Naive thymus-derived CD8-positive, alpha-beta T cell (primary cell): ENCODE results near the gene CCDC30. TPM values are rescaled to one million over a fixed set of nuclear protein-coding genes. Genes with fewer than 3 reads are reported as not detected.
"Not testable (repeated sequence)": the region's sequence is repeated elsewhere in the genome, so short reads cannot be mapped to it uniquely, and the experiment has no call there.

Source experiments
- ATAC-seq, 2 donors: fragments of 150-1000 bp; cut with Tn5 transposase in 1 of 2; sonication (Bioruptor Pico), chemical (Tn5 transposase) in 1 of 2; 1 replicate in 1 of 2; 2 replicates in 1 of 2; pipeline ENCODE4 v1.10.0; 2021; ENCODE audit warnings: mild to moderate bottlenecking in 2 of 2, moderate library complexity in 2 of 2
- POLR2A ChIA-PET: fragments of 350-600 bp; sonication (Branson Sonifier 250); formaldehyde crosslinking; loops from one replicate; lab custom pipeline; 2021; ENCODE audit warnings: antibody characterized with exemption; lab: Charles Lee
- DNase-seq, 10 donors: peaks; one replicate each; pipeline versions ENCODE4 v3.0.0 to v3.0.0-alpha.2; 2020 to 2022
- H3K27ac Mint-ChIP-seq, 10 donors: one replicate each; pipeline ENCODE4 v1.8.0; 2020 to 2022; ENCODE audit warnings: mild to moderate bottlenecking in 10 of 10, mixed read lengths in 10 of 10, moderate library complexity in 4 of 10, inconsistent platforms in 1 of 10
- H3K27me3 Mint-ChIP-seq, 5 donors: one replicate each; pipeline ENCODE4 v1.8.0; 2021 to 2022; ENCODE audit warnings: mixed read lengths in 5 of 5
- H3K36me3 Mint-ChIP-seq, 3 donors: one replicate each; pipeline ENCODE4 v1.8.0; 2020 to 2022; ENCODE audit warnings: mixed read lengths in 3 of 3, mild to moderate bottlenecking in 2 of 3, inconsistent platforms in 1 of 3
- H3K4me1 Mint-ChIP-seq, 4 donors: one replicate each; pipeline ENCODE4 v1.8.0; 2021 to 2022; ENCODE audit warnings: mixed read lengths in 4 of 4
- H3K4me3 Mint-ChIP-seq, 10 donors: one replicate each; pipeline ENCODE4 v1.8.0; 2020 to 2022; ENCODE audit warnings: mild to moderate bottlenecking in 10 of 10, mixed read lengths in 10 of 10, moderate library complexity in 6 of 10, inconsistent platforms in 1 of 10
- H3K9me3 Mint-ChIP-seq, 9 donors: one replicate each; pipeline ENCODE4 v1.8.0; 2020 to 2022; ENCODE audit warnings: mixed read lengths in 9 of 9, mild to moderate bottlenecking in 3 of 9, inconsistent platforms in 1 of 9, moderate library complexity in 1 of 9
- polyA plus RNA-seq, 3 donors: library from polyadenylated mRNA; unstranded; fragments of 300-500 nt; fragmentation: Illumina TruSeq; gene quantifications; one replicate each; pipeline ENCODE4 v1.2.3, GENCODE V29; 2021
- total RNA-seq, 8 experiments: library from RNA in 2 of 8; stranded (reverse) in 2 of 8; gene quantifications; one replicate each; pipeline ENCODE4 v1.2.3 and lab custom pipeline; 2021 to 2026

The CCDC30 gene
- total and polyA plus RNA-seq, 5 experiments from 2014 or later = 0.55 to 5.5 (median 0.84) TPM

DNA sequence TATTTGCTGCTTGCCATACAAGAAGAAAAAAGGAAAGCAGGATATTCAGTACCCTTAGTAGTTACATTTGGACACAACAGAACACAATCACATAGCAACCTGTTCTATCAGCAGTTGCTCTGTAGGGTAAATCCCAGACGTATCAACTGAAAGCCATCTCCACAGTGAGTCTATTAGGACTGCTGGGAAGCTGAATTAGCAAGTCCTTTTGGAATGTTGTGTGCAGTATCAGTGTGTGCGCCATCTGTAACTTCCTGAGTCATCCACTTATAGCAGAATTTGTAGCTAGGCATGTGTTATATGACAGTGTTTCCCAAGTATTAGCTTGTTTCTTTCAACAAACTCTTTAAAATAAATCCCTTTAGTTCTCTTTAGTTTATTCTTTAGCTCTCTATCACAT is 21.3 kb downstream of the CCDC30 start:
- ATAC-seq = no peak
- POLR2A ChIA-PET = no interaction called here
- DNase-seq = no peak
- no peaks in the 10 kb centered on the region for H3K27me3 Mint-ChIP-seq
- peaks cover 0 to 27% (median 13%) of the 10 kb centered on the region in 3 donors for H3K36me3 Mint-ChIP-seq
- no peaks in the 10 kb centered on the region for H3K4me1 Mint-ChIP-seq
- no peak overlapping the region for H3K27ac Mint-ChIP-seq
- H3K9me3 Mint-ChIP-seq = no peaks in the 10 kb centered on the region
- H3K4me3 Mint-ChIP-seq = no peak overlapping the region

DNA sequence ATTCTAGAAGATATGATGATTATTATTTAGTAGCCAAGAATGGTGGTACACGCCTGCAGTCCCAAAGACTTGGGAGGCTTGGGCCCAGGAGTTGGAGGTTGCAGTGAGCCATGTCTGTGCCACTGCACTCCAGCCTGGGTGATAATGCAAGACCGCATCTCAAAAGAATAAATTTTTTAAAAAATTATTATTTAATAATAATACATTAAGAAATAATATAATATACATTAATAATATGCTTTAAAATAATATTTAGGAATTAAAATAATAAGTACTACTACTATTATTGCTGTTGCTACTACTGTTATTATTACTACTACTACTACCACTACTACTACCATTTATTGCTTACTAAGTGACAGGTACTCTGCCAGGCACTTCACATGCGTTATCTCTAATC is 27.2 kb downstream of the CCDC30 start:
- no peak for DNase-seq
- H3K9me3 Mint-ChIP-seq = peaks cover 0 to 7% (median 2%) of the 10 kb centered on the region in 9 donors
- no peaks in the 10 kb centered on the region for H3K27me3 Mint-ChIP-seq
- POLR2A ChIA-PET = no interaction called here
- H3K4me1 Mint-ChIP-seq = no peaks in the 10 kb centered on the region
- peaks cover 11 to 26% (median 21%) of the 10 kb centered on the region in 3 donors for H3K36me3 Mint-ChIP-seq
- no peak overlapping the region for H3K4me3 Mint-ChIP-seq
- no peak for ATAC-seq
- H3K27ac Mint-ChIP-seq = no peak overlapping the region

DNA sequence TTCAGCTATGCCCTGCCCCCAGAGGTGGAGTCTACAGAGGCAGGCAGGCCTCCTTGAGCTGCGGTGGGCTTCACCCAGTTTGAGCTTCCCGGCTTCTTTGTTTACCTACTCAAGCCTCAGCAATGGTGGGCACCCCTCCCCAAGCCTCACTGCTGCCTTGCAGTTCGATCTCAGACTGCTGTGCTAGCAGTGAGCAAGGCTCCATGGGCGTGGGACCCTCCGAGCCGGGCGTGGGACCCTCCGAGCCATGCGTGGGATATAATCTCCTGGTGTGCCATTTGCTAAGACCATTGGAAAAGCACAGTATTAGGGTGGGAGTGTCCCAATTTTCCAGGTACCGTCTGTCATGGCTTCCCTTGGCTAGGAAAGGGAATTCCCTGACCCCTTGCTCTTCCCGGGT is 38.9 kb downstream of the CCDC30 start:
- H3K27ac Mint-ChIP-seq, H3K27me3 Mint-ChIP-seq, ATAC-seq, H3K4me1 Mint-ChIP-seq, DNase-seq, POLR2A ChIA-PET, H3K4me3 Mint-ChIP-seq: not testable (repeated sequence)
- Mint-ChIP-seq H3K9me3 (peaks cover 0 to 43% (median 13%) of the 10 kb centered on the region in 9 donors), H3K36me3 (peaks cover 11 to 72% (median 43%) of the 10 kb centered on the region in 3 donors)

DNA sequence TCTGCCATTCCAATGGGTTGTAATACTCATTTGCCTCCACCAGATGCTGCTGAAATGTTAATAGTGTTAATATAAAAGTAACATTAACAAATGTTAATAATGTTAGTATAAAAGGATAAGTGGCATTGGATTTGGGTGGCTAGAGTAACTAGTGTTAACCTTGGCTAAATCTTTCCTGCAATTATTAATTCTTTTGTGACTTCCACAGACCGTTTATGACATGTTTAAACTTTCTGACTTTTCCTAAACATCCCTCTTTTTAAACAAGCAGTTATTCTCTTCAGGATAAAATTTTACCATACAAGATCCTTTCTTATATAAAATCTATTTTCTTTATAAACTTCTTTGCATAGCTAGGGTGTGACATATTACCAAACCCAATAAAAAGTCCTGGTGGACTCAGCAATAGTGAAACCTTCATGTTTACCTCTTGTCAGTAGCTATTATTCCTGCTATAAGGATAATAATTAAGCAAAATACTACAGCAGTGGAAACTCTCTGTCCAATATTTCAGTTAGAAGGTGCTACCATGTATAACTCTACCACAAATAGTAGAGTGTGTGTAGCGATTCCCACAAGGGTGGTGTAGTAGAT is 41.5 kb downstream of the CCDC30 start:
- Mint-ChIP-seq H3K4me3 (no peak overlapping the region), H3K36me3 (peaks cover 18 to 84% (median 47%) of the 10 kb centered on the region in 3 donors), H3K4me1 (no peaks in the 10 kb centered on the region), H3K27ac (no peak overlapping the region), H3K9me3 (peaks cover 0 to 65% (median 13%) of the 10 kb centered on the region in 9 donors), H3K27me3 (no peaks in the 10 kb centered on the region)
- POLR2A ChIA-PET = no interaction called here
- DNase-seq = no peak
- ATAC-seq = no peak

DNA sequence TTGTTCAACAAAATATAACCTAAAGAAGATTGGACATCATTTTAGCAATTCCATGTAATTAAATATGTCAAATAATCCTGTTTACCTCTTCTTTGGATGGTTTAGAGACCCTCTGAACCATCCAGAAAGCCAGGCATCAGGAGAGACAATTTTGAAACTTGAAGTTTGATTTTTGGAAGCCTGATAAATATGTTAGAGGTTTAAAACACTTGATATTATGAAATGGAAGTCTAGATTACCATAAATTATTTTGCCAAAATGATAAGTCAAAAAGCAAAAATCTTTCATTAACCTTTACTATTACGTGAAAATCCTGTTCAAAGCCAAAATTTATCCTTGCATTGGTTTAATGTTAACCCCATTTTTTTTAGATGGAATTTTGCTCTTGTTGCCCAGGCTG is 43.5 kb downstream of the CCDC30 start:
- H3K27me3 Mint-ChIP-seq = no peaks in the 10 kb centered on the region
- peaks cover 30 to 88% (median 47%) of the 10 kb centered on the region in 3 donors for H3K36me3 Mint-ChIP-seq
- no peak for ATAC-seq
- no peaks in the 10 kb centered on the region for H3K4me1 Mint-ChIP-seq
- no peak overlapping the region for H3K4me3 Mint-ChIP-seq
- no peak for DNase-seq
- POLR2A ChIA-PET = no interaction called here
- H3K9me3 Mint-ChIP-seq = peaks cover 0 to 84% (median 23%) of the 10 kb centered on the region in 9 donors
- no peak overlapping the region for H3K27ac Mint-ChIP-seq

DNA sequence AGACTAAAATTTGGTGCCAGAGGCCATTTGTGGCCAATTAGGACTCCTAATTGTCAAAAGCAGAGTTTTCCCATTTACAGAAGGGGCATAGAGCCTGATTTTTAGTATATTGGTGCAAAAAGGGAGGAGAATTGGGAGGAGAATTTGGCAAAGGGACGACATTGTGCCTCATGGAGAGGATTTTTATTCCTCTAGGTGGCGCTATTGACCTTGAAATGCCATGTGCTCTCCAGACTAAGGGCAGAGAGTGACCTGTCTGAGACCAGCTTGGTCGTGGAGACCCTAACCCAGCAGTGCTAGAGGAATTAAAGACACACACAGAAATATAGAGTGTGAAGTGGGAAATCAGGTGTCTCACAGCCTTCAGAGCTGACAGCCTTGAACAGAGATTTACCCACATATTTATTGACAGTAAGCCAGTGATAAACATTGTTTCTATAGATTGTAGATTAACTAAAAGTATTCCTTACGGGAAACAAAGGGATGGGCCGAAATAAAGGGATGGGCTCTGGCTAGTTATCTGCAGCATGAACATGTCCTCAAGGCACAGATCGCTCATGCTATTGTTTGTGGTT is 48.6 kb downstream of the CCDC30 start:
- ATAC-seq, POLR2A ChIA-PET: not testable (repeated sequence)

GRCh38 chr1:42518908-42519307 is 55.8 kb downstream of the CCDC30 start:
- DNase-seq (no peak), ATAC-seq (no peak)
- POLR2A ChIA-PET = no interaction called here
- H3K27ac Mint-ChIP-seq = no peak overlapping the region
- H3K27me3 Mint-ChIP-seq = no peaks in the 10 kb centered on the region
- H3K9me3 Mint-ChIP-seq = peaks cover 26 to 89% (median 55%) of the 10 kb centered on the region in 9 donors
- H3K4me1 Mint-ChIP-seq = no peaks in the 10 kb centered on the region
- peaks cover 21 to 73% (median 46%) of the 10 kb centered on the region in 3 donors for H3K36me3 Mint-ChIP-seq
- no peak overlapping the region for H3K4me3 Mint-ChIP-seq

More for the DNA sequence above, 48.6 kb downstream of the CCDC30 start:
- H3K4me1 Mint-ChIP-seq, H3K27ac Mint-ChIP-seq, DNase-seq, H3K27me3 Mint-ChIP-seq, H3K4me3 Mint-ChIP-seq: not testable (repeated sequence)
- Mint-ChIP-seq H3K36me3 (peaks cover 34 to 90% (median 53%) of the 10 kb centered on the region in 3 donors), H3K9me3 (peaks cover 12 to 91% (median 38%) of the 10 kb centered on the region in 9 donors)

DNA sequence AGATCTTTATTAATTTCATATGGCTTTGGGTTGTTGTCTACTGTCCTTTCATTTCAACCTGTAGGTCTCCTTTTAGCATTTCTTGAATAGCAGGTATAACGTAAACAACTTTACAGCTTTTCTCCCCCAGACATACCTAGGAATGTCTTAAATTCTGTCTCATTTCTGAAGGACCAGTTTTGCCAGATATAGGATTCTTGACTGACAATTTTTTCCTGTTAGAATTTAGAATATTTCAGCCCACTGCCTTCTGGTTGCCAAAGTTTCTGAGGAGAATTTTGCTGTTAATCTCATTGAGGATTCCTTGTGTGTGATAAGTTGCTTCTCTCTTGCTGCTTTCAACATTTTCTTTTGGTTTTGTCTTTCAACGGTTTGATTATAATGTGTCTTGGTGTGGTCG is 60.1 kb downstream of the CCDC30 start:
- no peak for DNase-seq
- Mint-ChIP-seq H3K27ac (no peak overlapping the region), H3K4me1 (peaks cover 0 to under 1% (median 0%) of the 10 kb centered on the region in 4 donors), H3K9me3 (peaks cover 13 to 62% (median 35%) of the 10 kb centered on the region in 9 donors), H3K27me3 (no peaks in the 10 kb centered on the region), H3K4me3 (no peak overlapping the region), H3K36me3 (peaks cover 20 to 51% (median 40%) of the 10 kb centered on the region in 3 donors)
- no peak for ATAC-seq
- POLR2A ChIA-PET = no interaction called here

GRCh38 chr1:42524330-42524729 is 61.2 kb downstream of the CCDC30 start:
- H3K4me3 Mint-ChIP-seq = no peak overlapping the region
- H3K27ac Mint-ChIP-seq = no peak overlapping the region
- no peak for ATAC-seq
- peaks cover 0 to 2% (median 2%) of the 10 kb centered on the region in 4 donors for H3K4me1 Mint-ChIP-seq
- H3K36me3 Mint-ChIP-seq = peaks cover 20 to 39% (median 37%) of the 10 kb centered on the region in 3 donors
- H3K27me3 Mint-ChIP-seq = no peaks in the 10 kb centered on the region
- peaks cover 11 to 51% (median 26%) of the 10 kb centered on the region in 9 donors for H3K9me3 Mint-ChIP-seq
- DNase-seq = no peak
- POLR2A ChIA-PET = interaction anchor here (0.7 kb wide), 1 partner anchor 31 kb away, joined by 3 read pairs; no protein-coding TSS in a partner anchor

DNA sequence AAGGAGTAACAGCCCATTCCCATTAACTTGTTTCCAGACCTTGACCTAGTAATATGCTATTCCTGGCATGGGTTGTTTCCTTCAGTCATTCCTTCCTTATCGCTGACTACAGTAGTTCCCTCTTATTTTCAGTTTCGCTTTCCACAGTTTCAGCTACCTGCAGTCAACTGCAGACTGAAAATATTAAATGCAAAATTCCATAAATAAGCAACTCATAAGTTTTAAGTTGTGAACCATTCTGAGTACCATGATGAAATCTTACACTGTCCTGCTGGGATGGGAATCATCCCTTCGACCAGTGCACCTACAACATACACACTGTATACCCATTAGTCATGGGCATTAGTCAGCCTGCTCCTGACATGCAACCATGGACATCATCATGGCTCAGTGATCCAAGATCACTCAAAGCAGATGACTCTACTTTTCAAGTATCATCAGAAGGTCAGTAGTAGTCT is 66.7 kb downstream of the CCDC30 start:
- peaks cover 3 to 16% (median 6%) of the 10 kb centered on the region in 3 donors for H3K36me3 Mint-ChIP-seq
- peak overlapping the region; percentile 71 to 85 (median 78) for H3K4me3 Mint-ChIP-seq
- peak overlapping the region; percentile 37 to 87 (median 68) for H3K27ac Mint-ChIP-seq
- H3K27me3 Mint-ChIP-seq = no peaks in the 10 kb centered on the region
- H3K4me1 Mint-ChIP-seq = peaks cover 2 to 18% (median 8%) of the 10 kb centered on the region in 4 donors
- DNase-seq (peak in 3 of 10 donors; percentile 10 to 19 (median 10)), ATAC-seq (peak; percentile 48 to 61)
- peaks cover 0 to 6% (median 0%) of the 10 kb centered on the region in 9 donors for H3K9me3 Mint-ChIP-seq
- POLR2A ChIA-PET = no interaction called here

DNA sequence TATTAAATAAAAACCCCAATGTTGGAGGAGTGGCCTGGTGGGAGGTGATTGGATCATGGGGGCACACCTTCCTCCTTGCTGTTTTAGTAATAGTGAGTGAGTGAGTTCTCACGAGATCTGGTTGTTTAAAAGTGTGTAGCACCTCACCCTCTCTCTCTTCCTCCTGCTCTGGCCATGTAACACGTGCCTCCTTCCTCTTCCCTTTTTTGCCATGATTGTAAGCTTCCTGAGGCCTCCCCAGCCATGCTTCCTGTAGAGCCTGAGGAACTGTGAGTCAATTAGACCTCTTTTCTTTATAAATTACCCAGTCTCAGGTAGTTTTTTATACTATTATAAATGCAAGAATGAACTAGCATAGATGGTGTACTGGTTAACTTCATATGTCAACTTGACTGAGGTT is 68.0 kb downstream of the CCDC30 start:
- DNase-seq (no peak), ATAC-seq (no peak)
- no peak overlapping the region for H3K4me3 Mint-ChIP-seq
- no peaks in the 10 kb centered on the region for H3K27me3 Mint-ChIP-seq
- POLR2A ChIA-PET = no interaction called here
- H3K9me3 Mint-ChIP-seq = peaks cover 0 to 3% (median 0%) of the 10 kb centered on the region in 9 donors
- H3K36me3 Mint-ChIP-seq = peaks cover 0 to 6% (median 2%) of the 10 kb centered on the region in 3 donors
- H3K27ac Mint-ChIP-seq = peak overlapping the region in 3 of 10 donors; percentile 5 to 62 (median 15)
- peaks cover 2 to 18% (median 8%) of the 10 kb centered on the region in 4 donors for H3K4me1 Mint-ChIP-seq

DNA sequence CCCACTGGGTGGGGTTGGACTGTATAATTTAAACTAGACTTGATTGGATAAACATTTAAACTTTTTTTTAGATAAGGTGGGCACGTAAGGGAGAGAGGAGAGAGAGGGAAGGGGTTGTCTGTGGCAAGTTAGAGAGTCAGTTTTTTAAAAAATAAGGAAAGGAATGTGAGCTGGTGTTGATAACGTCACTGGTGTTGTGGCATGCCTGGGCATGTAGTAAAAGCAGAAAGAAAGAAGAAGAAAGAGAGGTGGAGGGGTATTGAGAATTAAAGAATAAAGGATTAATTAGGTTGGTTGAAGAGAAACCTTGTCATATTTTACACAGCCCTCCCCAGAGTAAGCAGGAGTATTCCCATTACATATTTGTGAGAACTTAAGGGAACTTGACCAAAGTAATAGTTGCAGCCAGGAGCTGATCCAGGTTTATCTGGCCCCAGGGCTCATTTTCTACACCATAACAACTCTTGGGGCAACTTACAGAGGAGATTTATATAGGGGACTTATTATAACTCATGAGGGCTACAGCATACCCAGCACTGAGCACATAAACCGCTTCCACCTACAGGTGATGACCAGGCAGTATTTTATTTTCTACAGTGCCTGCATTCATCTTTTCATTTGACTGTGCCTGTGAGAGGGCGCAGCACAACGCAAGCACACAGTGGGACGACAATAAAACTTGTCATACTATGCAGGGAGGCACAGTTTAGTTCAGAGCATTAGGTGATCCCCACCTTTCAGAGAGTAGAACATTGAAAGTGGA is 70.2 kb downstream of the CCDC30 start:
- peaks cover under 1 to 18% (median 8%) of the 10 kb centered on the region in 4 donors for H3K4me1 Mint-ChIP-seq
- peaks cover 3 to 13% (median 12%) of the 10 kb centered on the region in 3 donors for H3K36me3 Mint-ChIP-seq
- H3K27ac Mint-ChIP-seq = no peak overlapping the region
- no peak for DNase-seq
- H3K4me3 Mint-ChIP-seq = no peak overlapping the region
- H3K27me3 Mint-ChIP-seq = no peaks in the 10 kb centered on the region
- peaks cover 0 to 15% (median 0%) of the 10 kb centered on the region in 9 donors for H3K9me3 Mint-ChIP-seq
- POLR2A ChIA-PET = no interaction called here
- ATAC-seq = no peak
